Bronchial epithelial cell (primary cell): ENCODE results near the gene EPHA10. TPM values are rescaled to one million over a fixed set of nuclear protein-coding genes. Genes with fewer than 3 reads are reported as not detected.

Experiments used
- DNase-seq: peaks from one replicate; pipeline ENCODE4 v3.0.0-alpha.2; 2010; ENCODE audit warnings: low read depth
- FAIRE-seq: peaks from 2 replicates; lab custom pipeline; 2011; peaks lifted over from hg19 to GRCh38; lab: Jason Lieb, UNC
- H3K27me3 ChIP-seq: 2 replicates; pipeline ENCODE4 v1.5.1; 2011; ENCODE audit warnings: low read length; ENCODE audit not compliant: control insufficient read depth, insufficient read depth
- H3K36me3 ChIP-seq: 2 replicates; pipeline ENCODE4 v1.5.1; 2011; ENCODE audit warnings: low read length; ENCODE audit not compliant: control insufficient read depth, insufficient read depth
- H3K4me3 ChIP-seq: 2 replicates; pipeline ENCODE4 v1.5.1; 2011; ENCODE audit warnings: mild to moderate bottlenecking, low read depth, low read length, control low read depth
- CTCF ChIP-seq: IDR thresholded peaks from 2 replicates; pipeline ENCODE4 v1.5.1; 2011; ENCODE audit warnings: mild to moderate bottlenecking, moderate library complexity, low read length, control low read depth, inconsistent platforms; ENCODE audit not compliant: insufficient read depth, severe bottlenecking
- total RNA-seq: library from RNA; depleted of rRNA; stranded (reverse); fragments of >200 nt; gene quantifications from 2 replicates; pipeline ENCODE4 v1.2.1, GENCODE V29; 2014

Gene EPHA10
- total RNA-seq, 1 donor from 2014 or later, result 0.26 TPM

DNA sequence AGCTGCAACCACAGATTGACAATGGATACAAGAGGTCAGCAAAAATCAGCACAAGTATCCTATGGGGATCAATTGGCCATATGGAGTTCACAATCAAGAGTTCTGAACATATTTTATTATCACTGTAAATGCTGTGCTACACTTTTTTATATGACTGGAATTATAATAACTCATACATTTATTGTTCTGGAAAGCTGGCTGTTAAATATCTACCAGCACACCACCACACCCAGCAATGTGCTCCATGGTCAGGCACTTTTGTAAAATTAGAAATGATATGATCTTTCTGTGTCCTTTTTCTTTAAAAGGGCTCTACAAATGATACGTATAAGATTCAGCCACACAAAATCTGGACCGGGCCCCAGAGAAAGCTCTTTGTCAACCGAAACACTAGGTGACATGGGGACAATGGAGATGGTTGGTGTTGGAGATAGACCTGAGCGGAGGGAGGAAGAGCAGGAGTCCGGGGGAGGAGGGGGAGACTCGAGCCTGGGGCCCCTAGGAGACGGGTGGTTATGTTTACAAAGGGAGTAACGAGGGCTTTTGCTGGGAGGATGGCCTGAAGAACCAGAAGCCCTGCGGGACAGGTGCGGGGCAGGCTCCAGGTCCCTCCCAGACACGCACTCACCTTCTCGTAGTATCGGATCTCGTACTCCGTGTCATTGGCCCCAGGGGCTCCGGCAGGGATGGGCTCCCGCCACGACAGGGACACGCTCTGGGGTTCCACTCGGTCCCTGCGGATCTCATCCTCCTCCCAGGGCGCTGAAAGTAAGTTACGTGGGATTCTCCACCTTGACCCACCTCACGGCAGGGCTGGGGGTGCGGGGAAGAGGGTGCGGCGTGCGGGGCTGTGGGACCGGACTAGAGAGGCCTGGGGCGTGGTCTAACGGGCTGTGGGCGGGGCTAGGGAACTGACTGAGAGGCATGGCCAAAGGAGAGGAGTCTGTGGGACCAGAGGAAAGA is 30.0 kb downstream of the EPHA10 start:
- Histone ChIP-seq H3K36me3 (no peaks in the 10 kb centered on the region), H3K27me3 (no peaks in the 10 kb centered on the region), H3K4me3 (no peak overlapping the region)
- no peak for FAIRE-seq
- no peak for TF ChIP-seq CTCF
- DNase-seq, result no peak

- no peak for TF ChIP-seq CTCF
- no peak overlapping the region for H3K4me3 ChIP-seq
- no peak for FAIRE-seq
- DNase-seq, result no peak
- no peaks in the 10 kb centered on the region for H3K36me3 ChIP-seq
- no peaks in the 10 kb centered on the region for H3K27me3 ChIP-seq
Measured at GRCh38 chr1:37732111-37732780, 32.7 kb downstream of the EPHA10 start.

DNA sequence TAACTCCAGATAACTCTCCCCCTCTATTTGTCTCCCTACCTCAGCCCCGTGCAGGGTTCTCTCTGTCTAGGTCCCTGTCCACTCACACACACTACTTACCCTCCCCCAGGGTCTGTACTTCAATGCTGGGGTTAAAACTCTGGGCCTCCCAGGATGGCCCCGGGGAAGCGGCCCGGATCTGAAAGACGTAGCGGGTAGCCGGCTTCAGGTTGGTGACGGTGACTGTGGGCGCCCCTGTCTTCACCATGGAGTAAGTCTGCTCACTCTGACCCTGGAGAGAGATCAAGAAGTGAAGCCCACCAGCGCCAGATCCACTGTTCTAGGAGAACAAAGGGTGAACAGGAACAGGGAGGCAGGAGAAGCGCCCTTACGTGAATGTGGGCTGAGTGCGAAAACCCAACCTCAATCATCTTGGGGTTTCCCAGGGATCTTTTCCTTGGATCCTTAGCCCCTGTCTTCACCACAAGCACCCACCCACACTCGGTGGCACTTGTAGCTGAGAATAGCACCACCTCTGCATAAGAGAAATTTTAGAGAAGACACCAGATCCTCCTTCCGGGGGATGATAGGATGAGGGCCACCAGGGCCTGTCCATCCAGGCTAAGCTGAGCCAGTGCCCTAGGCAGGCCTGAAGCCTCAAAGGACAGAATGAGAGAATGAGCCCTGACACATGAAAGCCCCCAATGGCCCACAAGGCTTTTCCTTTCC is 33.5 kb downstream of the EPHA10 start:
- no peak for FAIRE-seq
- H3K27me3 ChIP-seq, result peaks cover 2% of the 10 kb centered on the region

GRCh38 chr1:37730376-37730775 is 34.5 kb downstream of the EPHA10 start:
- Histone ChIP-seq H3K36me3 (no peaks in the 10 kb centered on the region), H3K4me3 (no peak overlapping the region), H3K27me3 (peaks cover 4% of the 10 kb centered on the region)
- DNase-seq (no peak), FAIRE-seq (no peak)
- TF ChIP-seq CTCF, result no peak

More for the DNA sequence above, 33.5 kb downstream of the EPHA10 start:
- no peak for TF ChIP-seq CTCF
- Histone ChIP-seq H3K36me3 (no peaks in the 10 kb centered on the region), H3K4me3 (no peak overlapping the region)
- DNase-seq, result no peak

DNA sequence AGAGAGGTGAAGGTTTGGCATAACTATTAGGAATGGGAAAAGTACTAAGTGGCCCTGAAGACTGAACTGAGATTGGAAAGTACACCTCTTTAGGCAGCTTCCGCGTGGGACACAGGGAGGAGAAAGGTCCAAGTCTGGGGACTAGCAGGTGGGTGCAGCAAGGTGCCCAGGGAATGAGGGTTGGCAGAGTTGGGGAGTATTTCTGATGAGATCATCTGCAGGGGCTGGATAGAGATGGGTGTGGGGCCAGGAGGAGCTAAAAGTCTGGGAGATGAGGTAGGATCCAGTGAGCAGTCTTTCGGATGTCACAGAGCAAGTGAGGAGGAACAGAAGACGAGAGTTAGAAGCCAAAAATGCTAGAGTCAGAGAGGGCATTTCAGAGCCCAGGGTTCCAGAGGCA is 36.5 kb downstream of the EPHA10 start:
- Histone ChIP-seq H3K4me3 (no peak overlapping the region), H3K36me3 (no peaks in the 10 kb centered on the region), H3K27me3 (peaks cover 4% of the 10 kb centered on the region)
- FAIRE-seq (no peak), DNase-seq (no peak)
- TF ChIP-seq CTCF, result no peak
